GM19324 (cell line): ENCODE results near the gene EVA1A.

ENCODE experiments used
- ATAC-seq: cut with Tn5 transposase; IDR thresholded peaks from one replicate; pipeline ENCODE4 v1.9.1; 2021; ENCODE audit warnings: mild to moderate bottlenecking, moderate library complexity; ENCODE audit not compliant: unreplicated experiment, low FRiP score

EVA1A gene

GRCh38 chr2:75560768-75561565 lies at the start of gene EVA1A:
Gene EVA1A, minus strand, starts transcription at chr2:75560939. Its CDS starts 42,799 bp downstream, at chr2:75518140.
- ATAC-seq, result no peak

GRCh38 chr2:75609937-75610508 lies 49.3 kb upstream of the EVA1A start:
- ATAC-seq, result no peak

- ATAC-seq, result no peak
Measured at GRCh38 chr2:75609334-75609689, 48.6 kb upstream of the EVA1A start.

- ATAC-seq, result peak; percentile 69
Measured at GRCh38 chr2:75608684-75609333, 48.1 kb upstream of the EVA1A start.

- ATAC-seq, result no peak
Measured at GRCh38 chr2:75607988-75608683, 47.4 kb upstream of the EVA1A start.

GRCh38 chr2:75607400-75607798 lies 46.7 kb upstream of the EVA1A start:
- no peak for ATAC-seq

GRCh38 chr2:75606761-75607399 lies 46.1 kb upstream of the EVA1A start:
- ATAC-seq, result no peak

GRCh38 chr2:75605770-75606529 lies 45.2 kb upstream of the EVA1A start:
- ATAC-seq, result no peak

GRCh38 chr2:75604484-75604883 lies 43.7 kb upstream of the EVA1A start:
- no peak for ATAC-seq

GRCh38 chr2:75603477-75603876 lies 42.7 kb upstream of the EVA1A start:
- no peak for ATAC-seq

GRCh38 chr2:75602724-75603342 lies 42.1 kb upstream of the EVA1A start:
- ATAC-seq, result no peak

GRCh38 chr2:75600461-75601011 lies 39.8 kb upstream of the EVA1A start:
- no peak for ATAC-seq

- no peak for ATAC-seq
Measured at GRCh38 chr2:75598589-75599155, 37.9 kb upstream of the EVA1A start.

- no peak for ATAC-seq
Measured at GRCh38 chr2:75597949-75598348, 37.2 kb upstream of the EVA1A start.

- ATAC-seq, result no peak
Measured at GRCh38 chr2:75596784-75597183, 36.0 kb upstream of the EVA1A start.

GRCh38 chr2:75595541-75596395 lies 35.0 kb upstream of the EVA1A start:
- no peak for ATAC-seq

- ATAC-seq, result no peak
Measured at GRCh38 chr2:75594596-75594995, 33.9 kb upstream of the EVA1A start.

GRCh38 chr2:75592888-75593287 lies 32.1 kb upstream of the EVA1A start:
- no peak for ATAC-seq
